Natural killer cell (primary cell): ENCODE measurements around the gene TMEM108. TPM values are rescaled to one million over a fixed set of nuclear protein-coding genes. Genes with fewer than 3 reads are reported as not detected.

ENCODE experiments used
- ATAC-seq, 3 donors: fragments of 150-1000 bp in 2 of 3; fragments of 200-7000 bp in 1 of 3; cut with Tn5 transposase; 1 replicate in 1 of 3; 2 replicates in 2 of 3; pipeline ENCODE4 v1.10.0; 2021; ENCODE audit warnings: mild to moderate bottlenecking in 2 of 3, moderate library complexity in 2 of 3
- DNase-seq, 2 donors: peaks; one replicate each; pipeline versions ENCODE4 v3.0.0 to v3.0.0-alpha.2; 2013 to 2021; ENCODE audit warnings: mixed read lengths in 1 of 2
- H3K27ac ChIP-seq: one replicate; pipeline ENCODE4 v1.5.1; 2013; ENCODE audit warnings: mild to moderate bottlenecking, low read length
- H3K27me3 ChIP-seq: one replicate; pipeline ENCODE4 v1.6.1; 2013; ENCODE audit warnings: low read length; ENCODE audit not compliant: control insufficient read depth, insufficient read depth
- H3K36me3 ChIP-seq: one replicate; pipeline ENCODE4 v1.6.1; 2013; ENCODE audit warnings: low read length; ENCODE audit not compliant: control insufficient read depth, insufficient read depth
- H3K4me1 ChIP-seq: one replicate; pipeline ENCODE4 v1.6.1; 2013; ENCODE audit warnings: low read length; ENCODE audit not compliant: control insufficient read depth, insufficient read depth
- H3K4me3 ChIP-seq: one replicate; pipeline ENCODE4 v1.5.1; 2013; ENCODE audit warnings: low read length
- H3K9me3 ChIP-seq: one replicate; pipeline ENCODE4 v1.6.1; 2013; ENCODE audit warnings: low read length; ENCODE audit not compliant: control insufficient read depth, insufficient read depth
- H3K27ac Mint-ChIP-seq, 2 donors: one replicate each; pipeline ENCODE4 v1.8.0; 2022; ENCODE audit warnings: mild to moderate bottlenecking in 2 of 2, mixed read lengths in 2 of 2, moderate library complexity in 1 of 2
- H3K27me3 Mint-ChIP-seq, 2 donors: one replicate each; pipeline ENCODE4 v1.8.0; 2022; ENCODE audit warnings: low read depth in 2 of 2, mixed read lengths in 2 of 2
- H3K36me3 Mint-ChIP-seq: one replicate; pipeline ENCODE4 v1.8.0; 2022; ENCODE audit warnings: mixed read lengths
- H3K4me1 Mint-ChIP-seq, 2 donors: one replicate each; pipeline ENCODE4 v1.8.0; 2022; ENCODE audit warnings: mixed read lengths in 2 of 2
- H3K4me3 Mint-ChIP-seq: one replicate; pipeline ENCODE4 v1.8.0; 2022; ENCODE audit warnings: mild to moderate bottlenecking, moderate library complexity, mixed read lengths
- H3K9me3 Mint-ChIP-seq, 2 donors: one replicate each; pipeline ENCODE4 v1.8.0; 2022; ENCODE audit warnings: mixed read lengths in 2 of 2
- WGBS: methylation state at CpG from one replicate; pipeline ENCODE4 v1.1.7; 2013; ENCODE audit warnings: missing lambda C conversion rate; ENCODE audit not compliant: insufficient coverage; 5-methylcytosine and 5-hydroxymethylcytosine counted together
- intact Hi-C: fragments of 100-400 bp; cut with micrococcal nuclease; formaldehyde crosslinking; loops from one replicate; pipeline ENCODE4 v1.14.2; 2022
- total RNA-seq, 4 donors: library from RNA; stranded (reverse); fragments of 120-200 nt in 1 of 4; gene quantifications; one replicate each; pipeline versions ENCODE4 v1.2.3 to v1.2.4, GENCODE V29; 2013 to 2022
- TF ChIP-seq, protein P1 (sequence below): fragments of 200-600 bp; IDR thresholded peaks from one replicate; pipeline ENCODE4 v1.8.0; 2022; ENCODE audit warnings: antibody characterized with exemption

Gene TMEM108
- total RNA-seq, 3 donors from 2014 or later (not counting 1 experiment from before 2014, with no cell fraction given) = not detected

DNA sequence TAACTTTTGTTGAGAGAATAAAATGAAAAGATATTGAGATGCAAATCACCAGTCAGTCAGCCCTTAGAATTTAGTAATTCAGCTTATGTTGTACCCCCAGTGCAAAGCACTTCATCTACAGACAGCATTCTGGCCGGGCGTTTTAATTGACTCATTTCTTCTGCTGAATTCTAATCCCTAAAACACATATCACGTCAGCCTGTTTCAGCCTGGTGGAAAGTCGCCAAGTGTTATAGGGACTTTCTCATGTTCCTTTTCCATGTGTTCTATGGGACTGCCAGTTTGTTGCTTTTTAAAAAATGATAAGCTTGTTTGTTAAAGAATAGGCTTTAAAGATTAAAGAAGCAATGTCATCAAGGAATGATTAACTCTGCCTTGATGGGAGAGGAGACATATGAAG, 192.0 kb downstream of the TMEM108 start:
- H3K9me3 Mint-ChIP-seq = peaks cover 3 to 7% of the 10 kb centered on the region in 2 donors
- H3K36me3 ChIP-seq = no peaks in the 10 kb centered on the region
- no peak overlapping the region for H3K27ac ChIP-seq
- H3K27me3 Mint-ChIP-seq = no peaks in the 10 kb centered on the region
- H3K27ac Mint-ChIP-seq = no peak overlapping the region
- DNase-seq (no peak), ATAC-seq (no peak)
- TF ChIP-seq, protein P1, sequence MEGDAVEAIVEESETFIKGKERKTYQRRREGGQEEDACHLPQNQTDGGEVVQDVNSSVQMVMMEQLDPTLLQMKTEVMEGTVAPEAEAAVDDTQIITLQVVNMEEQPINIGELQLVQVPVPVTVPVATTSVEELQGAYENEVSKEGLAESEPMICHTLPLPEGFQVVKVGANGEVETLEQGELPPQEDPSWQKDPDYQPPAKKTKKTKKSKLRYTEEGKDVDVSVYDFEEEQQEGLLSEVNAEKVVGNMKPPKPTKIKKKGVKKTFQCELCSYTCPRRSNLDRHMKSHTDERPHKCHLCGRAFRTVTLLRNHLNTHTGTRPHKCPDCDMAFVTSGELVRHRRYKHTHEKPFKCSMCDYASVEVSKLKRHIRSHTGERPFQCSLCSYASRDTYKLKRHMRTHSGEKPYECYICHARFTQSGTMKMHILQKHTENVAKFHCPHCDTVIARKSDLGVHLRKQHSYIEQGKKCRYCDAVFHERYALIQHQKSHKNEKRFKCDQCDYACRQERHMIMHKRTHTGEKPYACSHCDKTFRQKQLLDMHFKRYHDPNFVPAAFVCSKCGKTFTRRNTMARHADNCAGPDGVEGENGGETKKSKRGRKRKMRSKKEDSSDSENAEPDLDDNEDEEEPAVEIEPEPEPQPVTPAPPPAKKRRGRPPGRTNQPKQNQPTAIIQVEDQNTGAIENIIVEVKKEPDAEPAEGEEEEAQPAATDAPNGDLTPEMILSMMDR = no peak
- H3K9me3 ChIP-seq = no peaks in the 10 kb centered on the region
- no peak overlapping the region for H3K4me3 Mint-ChIP-seq
- 94% methylated on average over 4 of the region's 4 CpGs for WGBS
- intact Hi-C loops = no loop called here
- H3K4me3 ChIP-seq = no peak overlapping the region
- no peaks in the 10 kb centered on the region for H3K27me3 ChIP-seq
- H3K4me1 ChIP-seq = no peaks in the 10 kb centered on the region
- no peaks in the 10 kb centered on the region for H3K36me3 Mint-ChIP-seq
- no peaks in the 10 kb centered on the region for H3K4me1 Mint-ChIP-seq

DNA sequence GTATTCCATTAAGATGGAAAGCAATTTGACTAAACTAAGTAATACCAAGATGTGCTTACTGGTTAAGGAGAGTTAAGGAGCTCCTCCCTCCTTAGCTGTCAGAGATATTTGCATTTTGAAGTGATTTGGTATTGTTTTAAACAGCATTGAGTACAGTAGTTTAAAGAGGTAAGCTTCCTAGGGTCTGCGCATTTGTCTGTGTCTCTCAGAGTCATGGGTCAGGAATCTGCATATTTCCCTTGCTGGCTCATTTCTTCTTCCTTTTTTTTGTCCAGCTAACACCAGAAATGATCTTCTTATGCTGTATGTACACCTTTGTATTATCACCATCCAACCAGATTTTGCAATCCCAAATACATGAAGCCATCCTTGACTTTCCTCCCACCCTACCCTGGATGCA, 198.7 kb downstream of the TMEM108 start:
- TF ChIP-seq, protein P1 = no peak
- H3K4me3 ChIP-seq = no peak overlapping the region
- no peaks in the 10 kb centered on the region for H3K36me3 ChIP-seq
- no peaks in the 10 kb centered on the region for H3K9me3 ChIP-seq
- H3K9me3 Mint-ChIP-seq = peaks cover 0 to 8% of the 10 kb centered on the region in 2 donors
- no peaks in the 10 kb centered on the region for H3K27me3 ChIP-seq
- WGBS = 100% methylated on average over 1 of the region's 1 CpG
- intact Hi-C loops = no loop called here
- H3K36me3 Mint-ChIP-seq = no peaks in the 10 kb centered on the region
- ATAC-seq (no peak), DNase-seq (no peak)
- H3K4me1 ChIP-seq = no peaks in the 10 kb centered on the region
- H3K4me3 Mint-ChIP-seq = no peak overlapping the region
- H3K27ac ChIP-seq = no peak overlapping the region
- H3K4me1 Mint-ChIP-seq = no peaks in the 10 kb centered on the region
- no peak overlapping the region for H3K27ac Mint-ChIP-seq
- H3K27me3 Mint-ChIP-seq = no peaks in the 10 kb centered on the region

GRCh38 chr3:133237380-133237779, 199.2 kb downstream of the TMEM108 start:
- Mint-ChIP-seq H3K36me3 (no peaks in the 10 kb centered on the region), H3K4me3 (no peak overlapping the region), H3K4me1 (no peaks in the 10 kb centered on the region)

DNA sequence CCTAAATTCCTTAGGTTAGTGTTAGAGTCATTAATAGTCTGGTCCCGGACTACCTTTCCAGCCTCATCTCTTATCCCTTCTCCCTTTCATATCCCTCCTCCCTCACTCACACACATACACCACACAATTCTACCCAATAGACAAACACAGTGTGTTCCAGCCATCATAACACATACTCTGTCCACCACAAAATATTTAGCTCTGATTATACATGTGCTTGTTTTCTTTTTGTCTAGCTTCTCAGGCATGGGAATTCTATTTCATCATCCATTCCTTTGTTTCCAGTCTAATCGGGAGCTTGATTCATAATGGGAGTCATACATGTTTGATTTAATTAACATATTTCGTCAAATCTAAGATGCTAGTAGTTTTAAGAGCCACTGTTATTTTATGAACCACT, 199.8 kb downstream of the TMEM108 start:
- no peak overlapping the region for H3K4me3 Mint-ChIP-seq
- WGBS = 78% methylated on average over 1 of the region's 3 CpGs
- H3K4me1 Mint-ChIP-seq = no peaks in the 10 kb centered on the region
- peaks cover 0 to 10% of the 10 kb centered on the region in 2 donors for H3K9me3 Mint-ChIP-seq
- Histone ChIP-seq H3K27me3 (no peaks in the 10 kb centered on the region), H3K4me3 (no peak overlapping the region), H3K4me1 (no peaks in the 10 kb centered on the region), H3K27ac (no peak overlapping the region), H3K9me3 (no peaks in the 10 kb centered on the region), H3K36me3 (no peaks in the 10 kb centered on the region)
- no peaks in the 10 kb centered on the region for H3K36me3 Mint-ChIP-seq
- TF ChIP-seq, protein P1 = no peak
- DNase-seq (no peak), ATAC-seq (no peak)
- intact Hi-C loops = no loop called here
- no peaks in the 10 kb centered on the region for H3K27me3 Mint-ChIP-seq
- no peak overlapping the region for H3K27ac Mint-ChIP-seq

More at GRCh38 chr3:133237380-133237779, 199.2 kb downstream of the TMEM108 start:
- H3K27ac ChIP-seq = no peak overlapping the region
- no peaks in the 10 kb centered on the region for H3K27me3 Mint-ChIP-seq
- DNase-seq = no peak
- H3K27me3 ChIP-seq = no peaks in the 10 kb centered on the region
- H3K9me3 Mint-ChIP-seq = peaks cover 0 to 9% of the 10 kb centered on the region in 2 donors
- ATAC-seq = no peak
- no peak overlapping the region for H3K4me3 ChIP-seq
- no peaks in the 10 kb centered on the region for H3K4me1 ChIP-seq
- TF ChIP-seq, protein P1 = no peak
- intact Hi-C loops = no loop called here
- H3K9me3 ChIP-seq = no peaks in the 10 kb centered on the region
- H3K27ac Mint-ChIP-seq = no peak overlapping the region
- no peaks in the 10 kb centered on the region for H3K36me3 ChIP-seq
